Stimulated activated CD4-positive, alpha-beta T cell treated with anti-CD3 and anti-CD28 coated beads, Interleukin-2, amount 100 ng/mL, for 24 hours (primary cell): ENCODE measurements around the gene GALR3.
A peak's percentile ranks its signal among the peaks of the same experiment; 100 is the strongest.

Source experiments
- DNase-seq, 2 donors: peaks; one replicate each; pipeline ENCODE4 v3.0.0-alpha.2; 2020

Gene GALR3

DNA sequence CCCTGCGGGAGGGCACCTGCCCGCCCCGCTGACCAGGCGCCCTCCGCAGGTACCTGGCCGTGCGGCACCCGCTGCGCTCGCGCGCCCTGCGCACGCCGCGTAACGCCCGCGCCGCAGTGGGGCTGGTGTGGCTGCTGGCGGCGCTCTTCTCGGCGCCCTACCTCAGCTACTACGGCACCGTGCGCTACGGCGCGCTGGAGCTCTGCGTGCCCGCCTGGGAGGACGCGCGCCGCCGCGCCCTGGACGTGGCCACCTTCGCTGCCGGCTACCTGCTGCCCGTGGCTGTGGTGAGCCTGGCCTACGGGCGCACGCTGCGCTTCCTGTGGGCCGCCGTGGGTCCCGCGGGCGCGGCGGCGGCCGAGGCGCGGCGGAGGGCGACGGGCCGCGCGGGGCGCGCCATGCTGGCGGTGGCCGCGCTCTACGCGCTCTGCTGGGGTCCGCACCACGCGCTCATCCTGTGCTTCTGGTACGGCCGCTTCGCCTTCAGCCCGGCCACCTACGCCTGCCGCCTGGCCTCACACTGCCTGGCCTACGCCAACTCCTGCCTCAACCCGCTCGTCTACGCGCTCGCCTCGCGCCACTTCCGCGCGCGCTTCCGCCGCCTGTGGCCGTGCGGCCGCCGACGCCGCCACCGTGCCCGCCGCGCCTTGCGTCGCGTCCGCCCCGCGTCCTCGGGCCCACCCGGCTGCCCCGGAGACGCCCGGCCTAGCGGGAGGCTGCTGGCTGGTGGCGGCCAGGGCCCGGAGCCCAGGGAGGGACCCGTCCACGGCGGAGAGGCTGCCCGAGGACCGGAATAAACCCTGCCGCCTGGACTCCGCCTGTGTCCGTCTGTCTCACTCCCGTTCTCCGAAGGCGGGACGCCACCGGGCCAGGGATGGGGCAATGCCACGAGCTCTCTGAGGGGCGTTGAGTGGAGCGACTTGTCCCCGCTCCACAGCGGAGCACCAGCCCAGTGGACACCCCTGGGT is 1.8 kb downstream of the GALR3 start:
- no peak for DNase-seq

DNA sequence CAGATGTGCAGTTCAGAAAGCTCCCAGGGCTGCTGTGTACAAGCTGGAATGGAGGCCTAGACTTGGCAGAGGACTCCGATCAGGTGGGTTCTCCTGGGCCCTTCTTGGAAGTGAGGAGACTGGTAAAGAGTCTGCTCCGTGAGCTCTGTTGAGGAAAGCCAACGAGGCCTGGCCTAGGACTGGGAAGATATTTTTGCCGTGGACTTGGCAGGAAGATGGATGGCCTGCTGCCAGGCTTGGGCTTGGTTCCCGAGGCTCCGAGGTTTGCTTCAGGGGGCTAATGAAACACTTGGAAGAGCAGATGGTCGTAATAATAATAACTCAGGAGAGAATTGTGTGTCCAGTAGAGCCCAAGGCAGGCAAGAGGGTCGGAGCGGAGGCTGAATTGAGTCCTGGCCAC is 3.9 kb downstream of the GALR3 start:
- no peak for DNase-seq

DNA sequence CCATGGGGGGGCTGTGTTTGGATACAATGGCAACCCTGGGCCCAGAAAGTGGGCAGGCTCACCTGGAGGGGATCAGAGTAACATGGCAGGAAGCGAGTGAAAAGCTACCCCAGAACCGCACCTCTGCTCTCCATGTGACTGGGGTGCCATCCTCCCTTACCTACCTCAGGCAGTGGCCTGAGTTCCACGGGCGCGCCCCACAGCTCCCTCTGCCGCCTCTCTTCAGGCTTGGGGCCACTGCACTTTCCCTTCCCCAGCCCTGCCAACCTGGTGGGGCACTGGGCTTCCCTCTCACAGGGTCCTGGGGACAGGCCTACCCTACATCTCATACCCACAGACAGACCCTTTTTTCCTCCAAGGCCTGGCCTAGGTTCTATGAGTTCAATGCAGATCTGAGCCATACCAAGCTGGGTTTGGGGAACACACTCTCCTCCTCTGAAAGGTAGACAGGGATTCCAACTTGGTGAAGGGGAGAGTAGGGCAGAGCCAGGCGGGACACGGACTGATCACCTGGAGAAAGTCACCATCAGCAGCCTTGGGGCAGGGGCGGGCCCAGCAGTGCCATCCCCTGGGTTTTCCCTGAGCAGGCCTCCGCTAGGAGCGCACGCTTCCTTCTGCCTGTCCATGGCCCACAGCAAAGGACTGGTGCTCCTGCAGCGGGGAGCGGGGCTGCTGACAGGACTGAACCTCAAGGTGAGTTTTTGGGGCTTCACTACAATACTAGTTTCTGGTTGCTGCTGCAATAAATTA is 7.1 kb downstream of the GALR3 start:
- DNase-seq: no peak

- DNase-seq: no peak
Observed at GRCh38 chr22:37831472-37831871, 8.3 kb downstream of the GALR3 start.

DNA sequence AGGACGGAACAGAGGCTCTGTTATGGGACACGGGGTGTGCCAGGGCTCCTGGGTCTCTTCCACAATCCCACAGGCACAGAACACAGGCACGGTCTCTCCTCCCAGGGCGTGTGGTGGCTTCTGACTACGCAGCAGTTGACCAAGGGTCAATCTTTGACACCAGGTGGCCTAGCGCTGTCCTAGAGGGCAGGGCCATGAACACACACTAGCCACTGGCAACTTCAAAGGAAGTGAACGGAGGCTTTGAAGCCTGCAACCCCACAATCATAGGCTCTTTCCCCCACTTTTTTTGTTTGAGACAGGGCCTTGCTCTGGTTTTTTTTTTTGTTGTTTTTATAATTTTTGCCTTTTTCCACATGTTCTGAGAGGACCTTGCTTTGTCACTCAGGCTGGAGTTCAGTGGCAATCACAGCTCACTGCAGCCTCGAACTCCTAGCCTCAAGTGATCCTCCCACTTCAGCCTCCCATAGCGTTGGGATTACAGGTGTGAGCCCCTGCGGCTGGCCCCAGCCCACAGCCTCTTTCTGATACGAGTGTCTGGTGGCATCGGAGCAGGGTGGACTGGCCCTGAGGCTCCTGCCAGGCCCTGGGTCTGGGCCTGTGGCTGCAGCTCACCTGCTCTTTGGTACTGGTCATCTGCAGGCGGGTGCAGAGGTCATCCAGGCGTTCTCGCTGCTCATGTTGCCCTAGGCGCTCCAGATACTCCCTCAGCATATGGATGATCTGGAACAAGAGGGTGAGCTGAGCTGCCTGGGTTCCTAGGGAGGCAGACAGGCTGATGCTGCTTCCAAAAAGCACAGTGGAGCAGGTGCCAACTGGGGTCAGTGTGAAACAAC is 9.1 kb downstream of the GALR3 start:
- no peak for DNase-seq

- DNase-seq: no peak
Observed at GRCh38 chr22:37842015-37842793, 19.0 kb downstream of the GALR3 start.

- DNase-seq: peak; percentile 66 to 68
Observed at GRCh38 chr22:37843741-37844089, 20.5 kb downstream of the GALR3 start.

DNA sequence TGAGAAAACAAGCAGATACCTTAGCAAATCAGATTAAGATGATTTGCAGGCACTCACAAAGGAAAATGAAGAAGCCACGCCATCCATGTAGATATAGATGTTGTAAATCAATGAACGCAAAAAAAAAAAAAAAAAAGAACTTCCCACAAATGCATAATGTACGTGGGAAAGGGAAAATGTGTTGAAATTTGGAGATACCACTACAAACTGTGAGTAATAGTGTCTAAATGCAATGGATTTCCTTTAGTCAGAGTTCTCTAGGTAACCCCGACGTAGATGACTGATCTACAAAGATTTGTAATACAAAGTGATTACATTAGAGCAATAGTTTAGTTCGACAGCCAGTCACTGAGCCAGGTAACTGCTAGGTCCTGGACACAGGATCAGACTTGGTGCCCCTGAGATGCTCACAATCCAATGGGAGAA is 21.7 kb downstream of the GALR3 start:
- no peak for DNase-seq

- DNase-seq: no peak
Observed at GRCh38 chr22:37846433-37846832, 23.3 kb downstream of the GALR3 start.

DNA sequence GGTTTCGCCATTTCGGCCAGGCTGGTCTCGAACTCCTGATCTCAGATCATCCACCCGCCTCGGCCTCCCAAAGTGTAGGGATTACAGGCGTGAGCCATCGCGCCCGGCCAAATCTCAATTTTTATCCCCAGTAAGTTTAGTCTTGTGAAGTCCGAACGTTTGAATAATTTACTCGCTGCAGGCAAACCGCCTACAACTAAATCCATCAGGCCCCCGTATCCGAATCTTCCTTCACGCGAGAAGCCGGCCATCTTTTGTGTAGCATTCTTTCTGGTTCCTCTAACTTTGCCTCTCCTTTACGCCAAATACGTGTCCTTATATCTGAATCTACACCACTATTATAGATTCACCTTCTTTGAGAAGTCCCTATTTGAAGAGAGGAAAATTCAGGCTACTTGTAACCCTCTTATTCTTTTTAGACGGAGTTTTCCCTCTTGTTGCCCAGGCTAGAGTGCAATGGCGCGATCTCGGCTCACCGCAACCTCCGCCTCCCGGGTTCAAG is 25.5 kb downstream of the GALR3 start:
- DNase-seq: peak; percentile 21 to 29

- peak; percentile 90 to 91 for DNase-seq
Observed at GRCh38 chr22:37849089-37849751, 26.0 kb downstream of the GALR3 start, which contains the start of gene EIF3L. EIF3L (plus strand) TSS chr22:37849419; CDS start chr22:37849450, 31 bp downstream.

GRCh38 chr22:37850801-37851200 is 27.6 kb downstream of the GALR3 start:
- no peak for DNase-seq

- DNase-seq: no peak
Observed at GRCh38 chr22:37852418-37852817, 29.2 kb downstream of the GALR3 start.

GRCh38 chr22:37854946-37855345 is 31.8 kb downstream of the GALR3 start:
- DNase-seq: no peak

DNA sequence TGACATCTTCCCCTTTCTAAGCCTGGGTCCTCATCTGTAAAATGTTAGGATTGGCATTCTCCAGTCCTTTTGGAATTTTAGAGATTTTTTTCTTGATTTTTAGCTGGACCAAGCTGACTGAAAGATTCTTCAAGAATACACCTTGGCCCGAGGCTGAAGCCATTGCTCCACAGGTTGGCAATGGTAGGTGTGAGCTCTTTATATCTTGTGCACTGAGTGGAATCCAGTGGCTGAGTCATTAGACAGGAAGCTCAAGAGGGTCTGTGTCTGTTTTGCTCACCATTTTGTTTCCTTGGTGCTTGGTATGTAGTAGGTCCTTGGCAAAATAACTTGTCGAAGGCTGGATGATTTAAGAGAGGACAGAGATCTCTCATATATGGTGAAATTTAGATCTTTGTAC is 32.3 kb downstream of the GALR3 start:
- DNase-seq: no peak

DNA sequence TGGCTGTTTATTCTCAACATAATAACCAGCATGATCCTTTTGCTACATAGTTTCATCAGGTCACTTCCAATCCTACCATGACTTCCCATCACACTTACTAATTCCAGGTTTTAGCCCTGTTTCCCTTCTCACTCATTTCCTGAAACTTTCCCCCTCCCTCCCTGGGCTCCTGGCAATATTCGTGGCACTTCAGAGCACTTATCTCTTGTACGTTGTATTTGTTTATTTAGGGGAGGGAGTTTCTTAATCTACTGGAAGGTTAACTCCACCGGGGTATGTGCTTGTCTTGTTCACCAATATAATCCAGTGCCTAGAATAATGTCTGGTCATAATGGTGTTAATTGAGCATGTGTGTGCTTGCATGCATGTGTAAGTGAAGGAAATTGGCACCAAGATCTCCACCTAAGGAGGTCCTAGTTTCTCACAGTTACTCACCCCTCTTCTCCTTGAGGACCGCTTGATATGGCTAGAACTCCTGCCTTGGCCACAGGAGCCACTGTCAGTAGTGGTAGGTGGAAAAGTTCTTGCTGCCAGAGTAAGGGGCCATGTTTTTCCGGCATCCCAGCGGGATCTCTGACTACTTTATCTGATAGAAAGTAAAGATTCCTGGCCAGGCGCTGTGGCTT is 37.7 kb downstream of the GALR3 start:
- DNase-seq: no peak

DNA sequence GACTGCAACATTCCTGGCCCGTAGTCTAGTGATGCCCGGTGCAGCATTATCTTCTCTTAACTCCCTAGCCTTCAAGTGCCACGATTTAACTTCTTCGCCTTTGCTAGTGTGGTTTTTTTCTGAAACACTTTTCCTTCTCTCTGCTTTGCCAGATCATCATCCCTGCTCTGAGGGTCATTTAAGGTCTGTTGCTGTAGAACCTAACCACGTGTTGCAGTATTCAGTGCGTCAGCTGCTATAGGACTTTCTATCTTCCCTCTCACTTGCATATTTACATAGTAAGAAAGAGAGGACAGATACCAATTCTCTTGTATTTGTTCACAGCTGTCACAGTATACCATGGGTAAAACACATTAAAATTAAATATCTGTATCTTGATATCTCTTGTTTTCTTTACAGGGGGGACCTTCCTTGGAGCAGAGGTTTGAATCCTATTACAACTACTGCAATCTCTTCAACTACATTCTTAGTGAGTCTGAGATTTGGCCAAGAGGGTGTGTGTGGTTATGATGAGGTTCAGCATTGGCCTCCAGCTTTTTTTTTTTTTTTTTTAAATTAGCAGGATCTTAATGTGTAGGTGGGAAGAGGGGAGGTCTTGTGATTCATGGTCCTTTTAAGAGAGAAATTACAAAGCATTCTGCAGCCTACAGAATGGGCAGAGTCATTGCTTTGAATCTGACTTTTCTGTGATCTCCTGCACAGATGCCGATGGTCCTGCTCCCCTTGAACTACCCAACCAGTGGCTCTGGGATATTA is 39.6 kb downstream of the GALR3 start:
- no peak for DNase-seq

DNA sequence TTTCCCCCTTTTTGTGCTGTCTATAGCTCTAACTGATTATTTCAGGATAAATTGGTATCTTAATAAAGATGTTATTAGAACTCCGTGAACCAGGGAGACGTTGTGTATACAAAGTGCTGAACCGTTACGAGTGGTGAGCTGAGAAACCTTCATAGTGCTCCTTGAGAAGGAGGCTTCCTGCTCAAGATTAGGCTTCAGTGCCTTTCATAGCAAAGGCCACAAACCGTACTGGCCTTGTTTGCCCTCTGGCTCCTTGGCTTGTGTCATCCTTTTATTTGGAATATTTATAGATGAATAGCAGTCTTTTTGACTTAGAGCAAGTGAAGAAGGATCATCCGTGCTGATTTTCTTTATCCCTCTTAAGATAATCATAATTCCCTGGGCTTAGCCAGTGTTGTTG is 42.3 kb downstream of the GALR3 start:
- no peak for DNase-seq

GRCh38 chr22:37870273-37870672 is 47.1 kb downstream of the GALR3 start:
- DNase-seq: no peak
